HG03095 (cell line): ENCODE data around the gene RFX3.
A peak's percentile ranks its signal among the peaks of the same experiment; 100 is the strongest.

Experiments
- ATAC-seq: cut with Tn5 transposase; IDR thresholded peaks from one replicate; pipeline ENCODE4 v1.9.1; 2021; ENCODE audit warnings: moderate library complexity; ENCODE audit not compliant: unreplicated experiment

Gene RFX3

DNA sequence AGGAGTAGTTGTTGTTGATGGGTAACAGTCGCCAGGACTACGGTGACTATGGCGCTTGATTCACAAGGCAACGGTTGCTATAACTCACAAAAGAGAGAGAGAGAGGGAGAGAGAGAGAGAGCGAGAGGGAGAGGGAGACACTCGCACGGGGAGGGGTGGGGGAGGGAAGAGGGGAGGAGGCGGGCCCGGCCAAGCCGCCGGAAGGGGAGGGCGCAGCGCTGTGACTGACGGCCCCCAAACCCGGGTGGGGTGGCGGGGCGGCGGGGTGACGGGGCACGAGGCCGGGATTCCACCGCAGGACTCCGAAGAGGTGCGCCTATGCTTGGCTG, at the start of gene RFX3:
Gene RFX3 (minus strand): TSS at position 166 of the 329 bp plus-strand sequence. CDS start 130,413 bp downstream, outside the sequence.
- ATAC-seq: peak; percentile 41

DNA sequence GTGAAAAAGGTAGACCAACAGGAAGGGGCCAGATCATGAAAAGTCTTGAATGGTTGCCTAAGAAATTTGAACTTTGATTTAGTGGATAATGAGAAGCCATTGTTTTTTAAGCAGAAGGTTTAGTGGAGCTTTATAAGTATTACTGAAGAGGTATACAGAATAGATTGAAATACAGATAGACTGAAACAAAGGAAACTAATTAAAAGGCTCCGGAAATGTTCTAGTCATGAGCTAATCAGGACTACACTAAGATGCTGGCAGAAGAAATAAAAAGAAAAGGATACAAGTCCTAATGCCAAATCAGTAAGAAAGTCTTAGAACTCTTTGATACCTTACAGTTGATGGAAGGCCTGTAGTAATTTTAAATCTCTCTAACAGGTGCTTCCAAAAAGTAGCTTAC, 45.7 kb upstream of the RFX3 start:
- no peak for ATAC-seq

DNA sequence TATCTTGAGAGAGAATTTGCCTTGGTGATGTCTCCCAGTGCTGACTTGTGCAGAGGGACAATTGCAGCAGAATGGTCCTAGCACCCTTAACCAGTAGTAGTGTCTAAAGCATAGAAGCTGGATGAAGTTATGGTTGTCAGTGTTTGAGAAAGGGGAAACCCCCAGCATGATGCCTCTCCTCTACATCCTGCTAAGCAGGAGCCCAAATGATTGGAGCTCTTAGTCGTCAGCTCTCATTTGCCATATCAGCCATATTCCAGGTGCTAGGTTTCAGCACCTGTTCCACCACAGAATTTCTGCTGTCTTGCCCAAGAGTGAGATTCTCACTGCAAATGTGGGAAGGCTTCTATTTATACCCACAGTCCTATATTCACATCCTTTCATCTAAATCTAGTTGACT, 43.7 kb upstream of the RFX3 start:
- ATAC-seq: no peak

DNA sequence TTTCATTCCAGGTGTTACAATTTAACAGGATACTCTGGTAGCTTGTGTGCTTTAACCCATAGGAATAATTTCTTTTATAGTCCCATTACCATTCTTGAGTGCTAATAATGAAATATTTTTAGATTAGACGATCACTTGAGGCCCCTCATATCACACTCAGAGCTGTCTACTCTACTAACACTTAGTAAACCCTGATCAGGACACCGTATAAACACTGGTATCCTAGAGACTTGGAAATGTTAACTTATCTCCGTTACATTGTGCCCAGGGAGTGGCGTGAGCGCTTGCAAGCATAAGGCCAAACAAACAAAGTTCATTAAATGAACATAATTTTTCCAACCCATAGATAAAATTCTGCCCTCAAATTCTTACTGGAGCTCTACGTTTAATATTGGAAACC, 42.2 kb upstream of the RFX3 start:
- ATAC-seq: no peak

DNA sequence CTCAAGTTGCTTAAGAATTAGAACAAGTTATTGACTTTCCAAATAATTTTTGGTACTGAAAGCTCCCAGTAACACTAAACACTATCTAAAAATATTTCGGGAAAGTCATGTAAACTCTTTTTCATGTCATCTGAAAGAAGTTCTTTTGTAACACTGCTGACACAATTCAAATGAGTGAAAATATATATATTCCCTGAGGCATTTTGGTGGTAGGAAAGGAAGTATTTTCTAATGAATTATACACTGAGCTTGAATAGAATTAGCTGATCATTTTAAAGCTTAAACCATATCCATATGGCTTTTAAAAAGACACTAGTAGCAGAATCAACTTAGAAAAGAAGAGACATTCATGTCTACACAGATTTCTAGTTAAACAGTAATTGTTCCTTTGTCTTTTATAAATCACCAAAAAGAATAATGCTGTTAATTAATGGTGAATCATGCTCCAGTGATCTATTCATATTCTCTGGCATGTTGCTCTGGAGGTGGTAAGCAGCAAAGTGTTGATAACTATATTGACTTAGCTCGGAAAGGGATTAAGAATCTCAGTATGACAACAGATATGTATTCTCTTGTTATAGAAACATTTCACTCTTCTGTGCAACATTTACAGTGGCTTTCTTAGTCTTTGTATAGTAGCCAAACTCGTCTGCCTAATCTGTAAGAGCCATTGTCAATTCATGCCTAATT, 27.4 kb upstream of the RFX3 start:
- ATAC-seq: no peak

DNA sequence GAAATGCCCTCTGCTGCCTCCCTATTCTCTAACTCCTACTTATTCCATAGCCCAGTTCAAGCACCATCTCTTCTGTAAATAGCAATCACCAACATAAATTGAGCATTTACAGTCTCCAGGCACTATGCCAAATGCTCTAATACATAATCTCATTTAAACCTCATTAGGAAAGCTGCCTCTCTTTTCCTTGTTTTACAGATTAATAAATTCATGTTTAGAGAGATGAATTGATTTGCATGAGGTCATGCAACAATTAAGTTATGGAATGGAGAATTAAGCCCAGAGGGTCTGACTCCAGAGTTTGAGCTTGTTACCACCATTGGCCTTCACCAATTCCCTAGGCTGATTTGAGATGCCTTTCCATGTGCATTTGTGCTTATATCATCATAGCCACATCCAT, 23.4 kb upstream of the RFX3 start:
- ATAC-seq: no peak

DNA sequence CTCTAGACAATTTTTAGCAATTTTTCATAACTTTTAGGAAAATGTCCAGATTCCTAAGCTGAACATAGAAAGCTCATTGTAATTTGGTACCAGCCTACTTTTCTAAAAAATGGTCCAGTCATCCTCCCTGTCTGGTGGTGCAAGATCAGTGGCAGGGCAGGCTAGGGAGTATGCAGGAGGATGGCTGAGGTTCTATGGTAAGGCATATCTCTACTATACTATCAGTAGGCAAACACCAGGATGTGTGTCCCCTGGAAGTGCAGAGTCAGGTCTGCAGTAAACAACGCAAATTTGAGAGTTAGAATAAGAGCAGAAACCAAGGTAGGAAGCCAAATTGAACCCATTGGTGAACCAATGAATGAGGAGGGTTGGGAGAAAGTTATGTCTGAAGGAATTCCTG, 22.8 kb upstream of the RFX3 start:
- ATAC-seq: no peak

DNA sequence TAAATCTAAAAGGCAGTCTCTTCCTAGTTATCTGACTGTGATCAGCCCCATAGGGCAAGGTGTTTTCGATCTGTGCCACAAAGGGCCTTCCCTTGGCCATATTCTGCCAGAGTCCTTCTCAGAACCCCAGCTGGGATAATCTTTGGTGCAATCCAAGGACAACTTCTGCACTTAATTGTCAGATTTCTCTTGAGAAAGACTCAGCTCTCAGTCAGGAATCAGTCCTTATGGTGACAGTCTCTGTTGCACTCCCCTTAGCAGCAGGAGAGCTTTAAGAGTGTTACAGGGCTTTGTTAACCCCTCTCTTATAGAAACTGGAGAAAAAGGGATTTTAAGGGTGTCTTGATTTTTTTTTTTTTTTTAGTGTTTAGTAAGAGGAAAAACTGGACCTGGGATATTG, 15.4 kb upstream of the RFX3 start:
- no peak for ATAC-seq

DNA sequence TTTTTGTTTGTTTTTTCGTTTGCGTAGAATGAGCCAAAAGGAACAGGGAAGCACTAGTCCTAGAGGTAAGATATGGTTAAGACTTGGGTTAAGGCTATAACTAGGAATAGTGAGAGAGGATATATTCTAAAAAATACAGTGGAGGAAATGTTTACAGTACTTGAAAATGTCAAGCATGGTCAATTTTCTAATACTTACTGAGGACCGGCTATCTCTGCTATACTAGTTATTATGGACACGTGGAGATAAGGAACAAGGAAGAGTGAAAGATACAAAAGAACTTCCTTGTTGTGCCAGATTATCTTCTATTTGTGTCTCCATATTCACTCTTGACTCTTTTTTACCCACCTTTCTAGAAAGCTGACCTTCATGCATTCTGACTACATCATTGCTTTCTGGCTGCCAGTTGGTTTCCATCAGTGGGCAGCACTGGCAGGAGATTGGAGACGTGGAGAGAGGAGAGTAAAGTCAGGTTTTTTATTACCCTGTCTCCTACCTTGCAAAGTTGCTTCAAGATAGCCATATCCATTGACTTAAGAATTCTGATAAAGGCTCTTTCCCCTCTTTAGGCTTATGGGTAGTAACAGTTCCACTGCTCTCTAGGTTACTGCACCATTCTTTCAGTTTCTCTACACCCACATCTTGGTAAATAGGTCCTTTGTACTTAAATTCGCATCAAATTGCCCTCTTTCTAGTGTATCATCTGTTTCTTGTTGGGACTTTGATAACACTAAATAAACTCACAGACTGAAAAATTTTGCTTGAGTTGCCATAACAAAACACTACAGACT, 9.0 kb upstream of the RFX3 start:
- ATAC-seq: no peak

DNA sequence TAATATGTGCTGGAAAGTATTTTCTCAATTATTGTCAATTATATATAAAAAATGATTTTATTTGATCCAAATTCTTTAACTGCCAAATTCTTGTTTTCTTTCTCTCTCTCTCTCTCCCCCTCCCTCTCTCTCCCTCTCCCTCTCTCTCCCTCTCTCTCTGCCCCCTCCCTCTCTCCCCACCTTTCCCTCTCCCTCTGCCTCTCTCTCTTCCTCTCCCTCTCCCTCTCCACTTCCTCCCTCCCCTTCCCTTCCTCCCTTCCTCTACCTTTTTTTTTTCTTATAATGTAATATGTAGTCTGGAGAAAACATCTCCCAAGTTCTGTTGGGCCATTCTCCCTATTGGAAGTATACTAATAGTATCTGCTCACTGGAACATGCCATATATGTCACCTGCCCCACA, 6.4 kb upstream of the RFX3 start:
- no peak for ATAC-seq

DNA sequence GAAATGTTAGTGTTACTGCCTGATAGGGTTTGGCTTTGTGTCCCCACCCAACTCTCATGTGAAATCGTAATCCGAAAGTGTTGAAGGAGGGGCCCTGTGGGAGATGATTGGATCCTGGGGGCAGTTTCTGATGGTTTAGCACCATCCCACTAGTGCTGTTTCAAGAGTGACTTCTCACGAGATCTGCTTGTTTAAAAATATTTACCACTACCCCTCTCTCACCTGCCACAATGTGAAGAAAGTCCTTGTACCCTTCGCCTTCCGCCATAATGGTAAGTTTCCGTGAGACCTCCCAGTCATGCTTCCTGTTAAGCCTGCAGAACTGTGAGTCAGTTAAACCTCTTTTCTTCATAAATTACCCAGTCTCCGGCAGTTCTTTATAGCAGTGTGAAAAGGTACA, 2.6 kb upstream of the RFX3 start:
- ATAC-seq: no peak

DNA sequence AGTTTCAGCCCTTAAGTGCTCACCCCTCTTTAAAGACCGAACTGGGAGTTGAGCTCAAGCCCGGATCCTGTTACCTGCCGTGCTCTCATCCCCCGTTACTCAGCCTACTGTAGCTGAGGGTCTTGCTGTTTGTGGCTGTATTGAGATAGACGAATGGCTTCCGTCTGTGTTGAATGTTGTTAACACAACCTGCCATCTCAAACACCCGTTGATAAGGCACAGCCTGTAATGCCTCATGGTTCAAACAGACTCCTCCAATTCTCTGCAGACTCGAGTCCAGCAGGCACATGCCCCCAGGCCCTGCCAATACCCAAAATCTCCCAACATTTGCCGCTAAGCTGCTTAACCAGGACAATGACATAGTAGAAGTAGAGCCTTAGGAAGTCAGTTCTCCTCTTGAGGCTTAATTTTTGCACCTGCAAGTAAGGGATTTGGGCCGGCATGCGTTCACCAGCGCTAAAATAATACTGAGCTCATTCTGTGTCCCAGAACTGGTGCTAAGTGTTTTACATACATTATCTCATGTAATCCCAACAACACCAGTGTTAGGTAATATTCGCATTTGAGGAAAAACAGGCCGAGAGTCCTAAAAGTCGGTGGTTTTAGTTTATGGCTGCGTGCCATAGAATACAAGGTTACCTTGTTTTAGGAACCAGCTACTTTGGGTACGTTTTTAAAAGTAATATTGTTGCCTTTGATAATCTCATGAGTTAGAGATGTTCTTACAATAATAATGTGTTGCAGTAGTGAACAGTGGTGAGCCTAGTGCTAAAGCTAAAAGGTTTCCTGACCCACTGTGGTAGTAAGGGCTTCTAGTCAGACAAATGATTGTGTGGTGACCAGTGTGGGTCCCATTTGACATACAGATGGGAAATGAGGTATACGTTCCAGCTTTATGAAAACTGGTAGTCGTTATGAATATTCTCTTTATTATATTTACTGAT, 1.5 kb upstream of the RFX3 start:
- no peak for ATAC-seq

DNA sequence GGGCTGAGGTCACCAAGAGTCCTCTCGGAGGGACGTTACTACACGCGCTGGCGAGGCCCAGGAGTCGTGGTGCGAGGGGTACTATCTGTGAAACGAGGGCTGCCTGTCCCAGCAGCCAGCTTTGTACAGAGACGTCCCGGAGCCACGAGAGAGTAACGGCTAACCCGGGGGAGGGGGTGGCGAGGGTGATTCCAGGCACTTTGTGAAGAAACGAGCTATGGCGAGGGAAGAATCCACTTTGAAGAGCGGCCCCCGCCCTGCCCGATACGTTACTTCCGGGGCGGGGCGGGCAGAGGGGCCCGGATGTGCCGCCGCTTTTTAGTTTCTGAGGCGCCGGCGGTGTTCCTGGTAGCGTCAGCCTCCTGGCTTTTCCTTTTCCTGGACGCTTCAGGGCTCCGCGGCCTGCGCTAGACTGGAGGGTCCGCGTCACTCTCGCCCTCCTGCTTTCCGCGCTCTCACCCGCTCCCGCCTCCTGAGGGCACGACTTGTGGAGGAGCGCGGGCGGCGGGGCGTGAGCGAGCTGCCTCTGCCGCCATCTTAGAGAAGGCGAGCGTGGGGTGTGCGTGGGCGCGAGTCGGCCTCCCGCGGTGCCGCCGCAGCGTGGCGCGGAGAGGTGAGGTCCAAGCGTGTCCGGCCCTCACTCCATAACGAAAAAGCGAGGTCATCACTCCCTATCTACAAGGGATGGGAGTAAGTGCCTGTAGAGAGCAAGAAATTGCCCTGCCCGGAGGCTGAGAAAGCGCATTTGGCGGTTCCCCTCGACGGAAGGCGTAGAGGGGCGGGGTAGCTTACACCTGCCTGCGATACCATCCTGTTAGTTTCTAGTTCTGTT, 580 bp upstream of the RFX3 start:
- peak; percentile 56 for ATAC-seq

DNA sequence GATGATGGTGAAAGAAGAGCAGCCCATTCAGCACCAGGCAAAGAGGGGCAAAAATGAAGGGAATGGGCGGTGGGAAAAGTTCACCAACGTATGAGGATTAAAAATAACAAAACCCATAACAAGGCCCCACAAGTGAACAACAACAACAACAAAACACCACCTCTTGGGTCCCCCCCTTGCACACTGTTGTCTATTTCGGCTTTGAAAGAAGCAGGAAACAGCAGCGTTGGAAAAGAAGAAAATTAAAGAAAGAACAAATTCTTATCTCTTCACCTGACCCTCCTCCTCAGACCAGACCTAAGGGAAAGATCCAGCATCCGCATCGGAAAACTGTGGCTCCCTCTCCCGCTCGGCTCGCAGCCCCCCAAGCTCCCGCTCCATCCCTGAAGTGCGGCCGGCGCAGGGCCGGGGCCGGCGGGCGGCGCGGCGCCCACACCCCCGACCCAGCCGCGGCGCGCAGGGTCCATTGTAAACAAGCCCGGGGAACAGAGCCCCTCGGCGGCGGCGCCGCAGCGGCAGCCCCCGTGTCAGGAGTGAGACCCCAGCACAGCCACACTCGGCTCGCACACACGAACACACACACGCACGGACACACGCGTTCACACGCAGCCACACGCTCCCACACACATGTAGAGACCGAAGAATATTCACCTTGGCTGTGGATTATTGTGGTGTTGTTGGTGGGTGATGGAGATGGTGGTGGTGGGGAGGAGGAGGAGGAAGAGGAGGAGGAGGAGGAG, 535 bp downstream of the RFX3 start:
- ATAC-seq: no peak

DNA sequence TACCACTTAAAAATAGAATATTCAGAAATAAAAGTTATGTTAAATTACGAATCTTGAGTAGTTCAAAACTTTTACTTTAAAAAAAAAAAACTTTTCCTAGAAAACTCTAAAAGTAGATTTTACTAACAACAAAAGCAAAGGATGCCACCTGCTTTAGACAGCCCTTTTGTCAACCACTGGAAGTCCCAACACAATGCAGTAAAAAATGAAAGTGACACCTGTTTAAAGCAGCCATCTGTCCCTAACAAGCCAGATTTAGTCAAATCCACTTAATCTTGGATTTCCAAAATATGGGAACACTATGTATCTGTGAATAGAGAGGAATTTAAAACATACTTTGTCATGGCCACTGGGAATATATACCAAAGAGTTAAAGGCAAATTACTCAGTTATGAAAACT, 3.8 kb downstream of the RFX3 start:
- ATAC-seq: no peak

DNA sequence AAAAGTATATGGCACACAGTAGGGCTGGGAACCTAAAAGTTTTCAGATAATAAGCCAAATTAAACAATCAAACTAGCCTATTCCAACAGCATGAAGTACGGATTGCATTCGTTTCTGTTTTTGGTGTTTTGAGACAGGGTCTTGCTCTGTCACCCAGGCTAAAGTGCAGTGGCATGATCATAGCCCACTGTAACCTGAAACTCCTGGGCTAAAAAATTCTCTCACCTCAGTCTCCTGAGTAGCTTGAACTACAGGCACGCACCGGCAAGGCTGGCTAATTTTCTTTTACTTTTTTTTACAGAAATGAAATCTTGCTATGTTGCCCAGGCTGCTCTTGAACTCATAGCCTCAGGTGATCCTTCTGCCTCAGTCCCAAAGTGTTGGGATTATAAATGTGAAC, 5.2 kb downstream of the RFX3 start:
- ATAC-seq: no peak

DNA sequence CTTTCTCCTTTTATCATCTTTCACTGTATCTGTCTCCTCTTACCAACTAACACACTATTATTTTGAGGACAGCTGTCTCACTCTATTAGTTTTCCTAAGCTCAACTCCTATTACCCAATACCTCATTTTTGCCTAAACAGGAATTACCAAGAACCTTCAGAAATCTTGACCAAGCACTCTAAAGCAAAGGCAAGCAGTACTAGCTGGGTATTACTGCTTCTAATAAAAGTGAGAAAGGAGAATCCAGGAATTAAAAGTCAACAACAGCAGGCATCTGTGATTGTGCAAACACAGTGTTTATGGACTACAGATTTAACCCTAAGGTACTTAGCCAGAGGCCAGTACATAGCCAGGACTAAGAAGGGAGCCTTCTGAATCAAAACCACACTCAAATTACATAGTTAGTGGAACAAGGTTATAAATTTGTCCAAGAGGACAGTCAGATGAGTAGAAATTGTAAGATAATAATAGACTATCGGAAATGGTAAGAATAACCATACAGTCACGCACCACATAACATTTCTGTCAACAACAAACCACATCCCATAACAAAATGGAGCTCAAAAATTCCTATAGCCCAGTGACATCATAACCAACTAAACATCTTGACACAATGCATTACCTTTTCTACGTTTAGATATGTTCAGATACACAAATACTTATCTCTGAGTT, 8.3 kb downstream of the RFX3 start:
- no peak for ATAC-seq

DNA sequence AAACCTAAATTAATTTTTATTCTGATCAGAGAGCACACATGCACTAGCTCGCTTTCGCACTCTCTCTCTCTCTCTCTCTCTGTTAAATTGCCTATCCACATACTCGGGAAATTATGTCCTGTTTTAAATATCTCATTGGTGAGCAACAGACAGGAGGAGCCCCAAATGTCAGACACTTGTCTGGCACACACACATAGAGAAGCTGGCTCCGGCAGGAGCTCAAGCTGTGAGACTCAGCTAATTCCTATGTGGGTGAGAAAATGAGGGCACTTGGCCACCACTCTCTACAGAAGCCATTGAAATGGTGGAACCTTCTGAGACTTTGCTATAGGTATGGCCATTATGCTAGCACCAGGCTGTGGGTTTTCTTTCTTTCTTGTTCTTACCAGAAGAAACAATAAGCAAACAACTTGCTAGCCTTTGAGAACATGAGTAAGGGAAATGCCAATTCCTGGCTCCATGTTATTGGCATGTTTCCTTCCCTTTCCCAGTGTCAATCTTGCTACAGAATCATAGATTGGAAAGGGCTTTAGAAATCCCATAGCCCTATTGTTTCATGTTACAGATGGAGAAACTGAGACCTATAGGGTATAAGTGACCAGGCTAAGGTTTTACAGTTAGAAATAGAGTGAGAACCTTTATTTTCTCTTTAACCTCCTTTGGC, 9.0 kb downstream of the RFX3 start:
- ATAC-seq: no peak

DNA sequence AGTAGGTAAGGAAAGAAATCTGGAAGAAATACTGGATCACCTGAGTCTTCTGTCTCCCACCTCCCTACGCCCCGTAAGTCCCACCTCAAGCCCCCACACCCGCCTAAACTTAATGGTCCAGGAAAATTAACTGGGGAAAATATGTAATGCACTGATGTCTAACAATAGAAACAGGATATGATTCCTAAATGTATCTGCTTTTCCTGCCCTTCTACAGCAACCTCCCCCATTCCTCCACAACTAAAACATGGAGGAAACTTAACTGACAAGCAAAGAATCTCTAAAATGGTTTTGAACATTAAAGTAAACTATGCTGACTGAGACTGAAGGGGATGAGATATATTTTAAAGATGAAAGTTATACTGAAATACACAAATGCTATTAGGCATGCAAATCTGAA, 10.4 kb downstream of the RFX3 start:
- ATAC-seq: no peak
